ENCODE measurements around the gene DEFB124. TPM values are rescaled to one million over a fixed set of nuclear protein-coding genes. Genes with fewer than 3 reads are reported as not detected.
A peak's percentile ranks its signal among the peaks of the same experiment; 100 is the strongest.

The DEFB124 gene
- total and polyA plus RNA-seq, 2 of the 8 experiments (the other 6 are each of a cell fraction or from before 2014, with no cell fraction given), result not detected

GRCh38 chr20:31517373-31517772 lies 42.4 kb upstream of the DEFB124 start (continued):
- no peak for TF ChIP-seq BRCA1 (IDR thresholded peaks at IDR 0.05; ENCODE audit: low read depth, low read length)
- TF ChIP-seq EGR1 (IDR thresholded peaks at IDR 0.05; ENCODE audit: borderline replicate concordance, low read depth, low read length), result no peak
- TF ChIP-seq KDM4A (IDR thresholded peaks at IDR 0.05; ENCODE audit: low read depth, low read length, severe bottlenecking), result no peak
- TF ChIP-seq EZH2 (IDR thresholded peaks at IDR 0.05; ENCODE audit: low read depth, low read length, severe bottlenecking), result no peak
- TF ChIP-seq SP1 (IDR thresholded peaks at IDR 0.05; ENCODE audit: low read depth, low read length), result no peak
- TF ChIP-seq SP4 (IDR thresholded peaks at IDR 0.05; ENCODE audit: low read length), result no peak
- no peak for TF ChIP-seq CHD7 (IDR thresholded peaks at IDR 0.05; ENCODE audit: insufficient replicate concordance, low read length)
- peak; percentile 60; the same call in 1 of the 2 replicates for TF ChIP-seq CHD1 (IDR thresholded peaks at IDR 0.05; ENCODE audit: low read depth, low read length)
- TF ChIP-seq ASH2L (IDR thresholded peaks at IDR 0.05; ENCODE audit: low read length), result no peak
